ENCODE data around the gene FYB2.
"Not testable (repeated sequence)": the region's sequence is repeated elsewhere in the genome, so short reads cannot be mapped to it uniquely, and the experiment has no call there.

FYB2 gene

DNA sequence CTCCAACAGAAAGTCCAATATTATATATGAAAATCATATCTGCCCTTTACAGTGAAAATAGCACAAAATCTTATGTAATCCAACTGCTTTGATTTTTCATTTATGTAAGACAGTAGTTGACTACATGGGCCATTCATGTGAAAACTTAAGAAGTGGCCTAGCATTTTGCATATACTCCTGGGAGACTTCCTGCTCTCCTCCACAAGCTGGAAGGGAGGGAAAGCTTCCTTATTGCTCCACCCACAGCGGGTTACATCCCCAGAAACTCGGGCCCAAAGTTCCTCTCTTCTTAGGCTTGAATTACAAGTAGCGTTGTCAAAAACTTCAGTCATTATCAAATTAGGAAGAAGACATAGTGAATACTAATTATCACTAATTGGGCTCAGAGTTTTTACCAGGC, 29.2 kb downstream of the FYB2 start:
- no peak for DNase-seq (ENCODE audit: low read depth in 3 of 3)

DNA sequence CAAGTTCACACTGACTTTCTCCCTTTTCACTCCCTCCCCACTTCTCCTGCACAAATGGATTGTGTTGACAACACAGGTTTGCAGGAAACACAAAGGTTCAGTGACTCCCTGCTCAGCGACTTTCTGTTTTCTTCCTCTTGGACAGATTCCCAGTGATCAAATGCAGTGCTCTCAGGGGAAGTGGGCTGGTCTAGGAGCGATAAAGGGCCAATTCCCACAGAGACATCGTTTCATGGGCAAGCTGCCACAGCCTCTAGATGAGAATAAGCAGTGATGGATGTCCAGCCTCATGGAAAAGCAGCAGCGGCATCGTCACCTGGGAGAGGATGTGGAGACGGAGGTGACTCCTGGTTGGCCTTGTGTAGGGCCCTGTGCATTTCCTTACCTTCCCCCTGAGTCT, 30.6 kb downstream of the FYB2 start:
- DNase-seq (ENCODE audit: low read depth in 3 of 3) = no peak

DNA sequence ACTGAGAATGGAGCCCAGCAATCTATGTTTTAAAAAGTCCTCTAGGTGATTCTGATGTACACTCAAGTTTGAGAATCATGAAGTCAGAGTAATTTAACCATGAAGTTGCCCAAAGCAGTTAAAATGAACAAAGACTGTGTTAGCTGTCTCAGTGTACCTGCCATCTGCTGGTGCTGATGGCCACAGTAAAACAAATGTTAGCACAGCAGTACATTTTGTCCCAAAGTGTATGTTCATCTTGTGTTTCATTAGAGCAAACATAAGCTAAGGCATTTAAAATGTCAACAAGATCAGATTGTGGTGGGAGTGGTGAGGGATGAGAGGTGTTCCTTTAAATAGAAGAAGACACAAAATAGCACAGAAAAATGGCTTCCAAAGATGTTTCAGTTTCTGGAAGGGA, 31.1 kb downstream of the FYB2 start:
- no peak for DNase-seq (ENCODE audit: low read depth in 3 of 3)

DNA sequence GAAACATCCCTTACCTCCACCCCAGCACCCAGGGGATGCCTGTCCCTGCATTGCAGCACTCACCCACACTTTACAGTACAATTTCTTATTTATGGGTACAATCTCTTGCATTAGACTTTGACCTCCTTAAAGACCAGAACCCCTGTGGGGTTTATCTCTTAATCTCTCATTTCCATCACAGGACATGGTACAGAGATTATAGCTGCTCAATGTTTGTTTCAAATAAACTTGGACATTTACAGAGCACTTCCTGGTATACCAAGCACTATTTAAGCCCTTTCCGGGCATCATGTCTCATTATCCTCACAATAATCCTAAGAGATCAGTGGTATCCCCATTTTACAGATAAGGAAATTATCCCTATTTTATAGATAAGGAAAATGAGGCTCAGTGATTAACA, 31.9 kb downstream of the FYB2 start:
- DNase-seq (ENCODE audit: low read depth in 3 of 3) = no peak

DNA sequence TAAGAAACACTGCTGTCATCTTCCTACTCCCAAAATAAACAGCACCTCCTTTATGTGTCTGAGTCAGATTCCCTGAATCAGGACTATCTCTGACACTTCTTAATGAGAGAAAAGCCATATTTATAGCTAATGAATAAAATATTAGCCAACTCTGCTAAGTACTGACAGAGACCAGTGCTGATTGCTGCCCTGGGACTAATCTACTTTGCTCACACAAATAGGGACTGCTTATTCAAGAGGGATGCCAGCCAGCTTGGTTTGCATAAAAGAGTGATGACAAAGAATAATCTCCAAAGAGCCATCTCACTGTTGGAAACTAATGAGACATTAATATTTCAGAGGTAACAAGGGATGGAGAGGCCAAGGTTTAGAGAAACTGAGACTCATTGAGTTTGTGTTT, 36.4 kb downstream of the FYB2 start:
- DNase-seq (ENCODE audit: low read depth in 3 of 3) = no peak

DNA sequence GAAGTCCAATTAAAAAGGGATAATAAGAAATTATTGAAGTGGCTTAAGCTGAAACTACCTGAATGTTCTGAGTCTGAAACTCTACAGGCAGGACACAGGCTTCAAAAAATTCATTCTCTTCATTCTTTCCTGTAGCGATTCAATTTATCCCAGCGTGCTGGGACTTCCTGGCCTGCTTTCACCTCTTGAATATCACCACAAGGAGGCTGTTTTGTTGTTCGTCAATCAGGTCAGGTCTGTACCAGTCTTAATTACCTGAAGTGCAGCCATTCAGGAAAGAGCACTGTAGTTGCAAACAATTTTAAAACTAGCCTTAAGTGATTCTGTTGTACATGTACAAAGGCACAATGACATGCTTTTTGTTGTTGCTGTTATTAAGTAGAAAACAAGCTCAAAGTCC, 38.4 kb downstream of the FYB2 start:
- no peak for DNase-seq (ENCODE audit: low read depth in 3 of 3)

DNA sequence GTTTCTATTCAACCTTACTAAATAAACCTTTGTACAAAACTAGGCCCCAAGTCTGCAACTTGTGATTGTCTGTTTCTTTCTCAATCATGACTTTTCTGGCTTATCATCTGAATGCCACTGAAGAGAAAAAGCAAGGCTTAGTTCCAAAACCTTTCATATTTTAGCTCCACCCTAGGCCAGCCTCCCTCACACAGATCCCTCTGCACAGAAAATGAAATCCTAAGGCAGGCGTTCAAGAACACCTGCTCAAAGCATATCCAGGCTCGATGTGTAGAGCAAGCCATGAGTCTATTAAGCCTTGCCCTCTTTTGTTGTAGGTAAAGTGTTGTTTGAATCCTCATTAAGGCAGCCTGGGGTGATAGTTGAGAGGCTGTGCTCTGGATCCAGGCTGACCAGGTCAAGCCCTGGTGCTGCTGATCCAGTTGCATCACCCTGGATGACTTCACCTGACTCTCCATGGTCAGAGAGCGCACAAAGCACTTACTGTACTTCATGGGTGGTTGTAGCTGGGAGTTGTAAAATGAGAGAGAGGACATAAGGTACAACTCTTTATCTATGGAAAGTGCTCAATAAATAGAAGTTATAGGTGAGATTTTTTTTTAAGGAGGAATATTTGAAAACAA, 39.0 kb downstream of the FYB2 start:
- DNase-seq (ENCODE audit: low read depth in 3 of 3) = no peak

DNA sequence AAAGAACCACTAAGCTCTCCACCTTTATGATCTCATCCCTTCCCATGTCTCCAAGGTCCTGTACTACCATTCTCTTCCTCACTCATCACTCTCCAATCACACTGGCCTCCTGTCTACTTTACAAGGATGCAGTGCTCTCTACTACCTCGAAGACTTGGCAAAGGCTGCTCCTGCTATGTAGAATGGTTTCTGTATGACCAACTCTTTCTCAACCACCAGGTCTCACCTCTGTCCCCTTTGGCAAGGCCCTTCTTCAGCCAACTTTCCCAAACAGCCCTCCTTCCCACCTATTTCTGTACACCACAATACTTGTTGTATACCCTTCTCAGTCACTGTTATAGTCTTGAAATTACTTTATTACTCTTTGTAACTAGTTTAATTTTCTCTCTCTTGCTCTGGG, 41.2 kb downstream of the FYB2 start:
- no peak for DNase-seq (ENCODE audit: low read depth in 3 of 3)

DNA sequence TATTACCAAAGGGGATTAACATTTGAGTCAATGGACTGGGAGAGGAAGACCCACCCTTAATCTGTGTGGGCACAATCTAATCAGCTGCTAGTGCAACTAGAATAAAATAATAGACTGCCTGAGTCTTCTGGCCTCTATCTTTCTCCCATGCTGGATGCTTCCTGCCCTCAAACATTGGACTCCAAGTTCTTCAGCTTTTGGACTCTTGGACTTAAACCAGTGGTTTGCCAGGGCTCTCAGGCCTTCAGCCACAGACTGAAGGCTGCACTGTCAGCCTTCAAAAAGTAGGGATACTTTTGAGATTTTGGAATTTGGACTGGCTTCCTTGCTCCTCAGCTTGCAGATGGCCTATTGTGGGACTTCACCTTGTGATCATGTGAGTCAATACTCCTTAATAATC, 44.5 kb downstream of the FYB2 start:
- DNase-seq (ENCODE audit: low read depth in 3 of 3) = not testable (repeated sequence)

DNA sequence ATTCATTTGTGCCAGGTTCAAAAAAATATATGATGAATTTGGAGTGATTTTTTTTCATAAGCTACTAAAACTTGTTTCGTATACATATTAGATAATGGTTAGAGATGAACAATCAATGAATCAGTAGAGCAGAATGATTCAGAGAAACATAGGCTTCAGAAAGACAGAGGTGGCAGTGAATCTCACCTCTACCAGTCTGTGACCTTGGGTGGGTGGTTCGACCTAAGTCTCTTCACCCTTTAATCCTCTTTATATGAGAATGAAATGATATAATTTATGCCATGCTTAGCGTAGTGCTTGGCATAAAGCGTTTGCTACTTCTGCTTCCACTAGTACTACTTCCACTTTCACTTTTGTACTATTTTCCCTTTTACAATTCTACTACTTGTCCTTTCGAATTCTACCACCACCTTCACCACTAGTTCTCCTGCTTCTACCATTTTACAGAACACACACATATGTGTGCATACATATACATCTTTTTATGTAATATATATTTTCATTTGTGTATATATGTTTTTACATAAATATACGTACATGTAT, 45.1 kb downstream of the FYB2 start:
- no peak for DNase-seq (ENCODE audit: low read depth in 3 of 3)

DNA sequence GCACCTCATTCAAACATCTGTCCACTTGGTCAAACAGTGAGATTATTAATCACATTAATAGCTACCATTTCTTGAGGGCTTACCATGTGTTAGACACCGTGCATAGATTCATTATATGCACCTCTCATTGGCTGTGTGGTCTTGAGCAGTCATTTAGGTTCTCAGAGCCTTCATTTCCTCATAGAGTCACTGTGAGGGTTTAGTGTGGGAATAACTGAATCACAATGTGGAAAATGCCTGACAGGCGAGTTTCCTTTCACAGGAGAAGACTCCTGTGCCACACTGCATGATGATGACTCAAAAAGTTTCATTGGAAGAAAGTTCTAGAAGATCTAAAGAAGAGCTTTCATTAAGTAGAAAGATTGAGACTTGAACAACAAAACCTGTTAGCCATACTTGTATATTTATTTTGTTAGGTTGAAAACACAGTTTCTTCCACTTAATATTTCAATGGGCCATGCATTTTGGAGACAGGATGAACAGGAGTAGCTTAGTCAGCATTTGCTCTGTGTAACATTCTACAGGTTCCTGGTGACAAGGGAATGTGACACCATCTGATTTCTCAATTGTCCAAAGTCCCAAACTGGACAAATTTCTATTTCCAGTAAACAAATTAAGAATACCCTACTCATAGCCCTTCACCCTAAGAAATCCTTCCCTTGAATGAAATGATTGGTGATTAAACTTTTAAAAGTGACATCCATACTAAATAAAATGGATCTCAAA, 45.7 kb downstream of the FYB2 start:
- DNase-seq (ENCODE audit: low read depth in 3 of 3) = no peak

DNA sequence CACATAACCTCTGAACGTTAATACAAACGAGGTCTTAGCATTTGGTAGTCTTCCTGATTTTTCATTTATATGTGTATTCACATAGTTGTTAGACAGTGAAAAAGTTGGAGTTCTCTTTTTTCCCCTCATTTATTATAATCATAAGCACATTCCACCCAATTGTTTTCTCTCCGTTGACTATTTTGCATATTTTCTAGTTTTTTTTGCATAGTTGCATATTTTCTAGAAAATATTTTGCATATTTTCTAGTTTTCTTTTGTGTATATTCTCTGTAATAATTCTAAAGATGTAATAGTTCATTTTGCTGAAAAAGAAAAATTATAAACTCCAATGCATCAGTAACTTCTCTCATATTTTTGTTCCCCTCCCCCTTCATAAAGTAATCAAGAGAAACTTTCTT, 47.5 kb downstream of the FYB2 start:
- DNase-seq (ENCODE audit: low read depth in 3 of 3) = no peak

DNA sequence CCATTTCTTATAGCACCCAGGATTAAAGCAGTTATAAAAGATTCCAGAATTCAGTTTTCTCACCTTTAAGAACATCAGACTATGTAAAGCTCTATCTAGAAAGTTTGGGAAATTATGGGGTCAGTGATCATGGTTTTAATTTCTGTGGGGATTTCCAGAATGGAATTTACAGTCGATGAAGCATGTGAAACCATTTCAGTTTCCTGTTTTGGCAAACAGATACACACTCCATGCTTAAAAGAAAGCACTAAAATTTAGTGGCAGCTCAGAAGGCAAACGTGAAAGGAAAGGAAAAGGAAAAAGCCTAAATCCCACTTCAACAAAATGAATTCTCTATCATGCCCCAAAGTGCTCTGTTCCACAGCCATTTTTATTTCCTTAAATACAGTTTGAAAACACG, 60.4 kb downstream of the FYB2 start:
- no peak for DNase-seq (ENCODE audit: low read depth in 3 of 3)

DNA sequence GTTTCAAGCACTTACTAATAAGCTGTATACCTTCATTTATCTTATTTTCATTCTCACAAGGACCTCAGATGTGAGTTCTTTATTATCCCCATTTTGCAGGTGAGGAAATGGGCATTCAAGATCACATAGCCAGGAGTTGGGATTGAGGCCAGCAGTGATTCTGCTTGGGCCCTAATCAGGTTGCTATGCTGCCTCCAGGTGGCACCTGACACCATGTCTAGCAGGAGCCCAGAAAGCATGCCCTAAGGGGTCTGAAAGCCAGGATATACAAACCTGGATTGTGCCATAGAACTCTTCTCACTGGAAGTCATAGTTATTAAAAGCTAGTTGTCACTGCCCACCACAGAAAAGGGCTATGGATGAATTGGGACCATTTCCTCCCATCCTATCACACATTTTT, 61.1 kb downstream of the FYB2 start:
- no peak for DNase-seq (ENCODE audit: low read depth in 3 of 3)

DNA sequence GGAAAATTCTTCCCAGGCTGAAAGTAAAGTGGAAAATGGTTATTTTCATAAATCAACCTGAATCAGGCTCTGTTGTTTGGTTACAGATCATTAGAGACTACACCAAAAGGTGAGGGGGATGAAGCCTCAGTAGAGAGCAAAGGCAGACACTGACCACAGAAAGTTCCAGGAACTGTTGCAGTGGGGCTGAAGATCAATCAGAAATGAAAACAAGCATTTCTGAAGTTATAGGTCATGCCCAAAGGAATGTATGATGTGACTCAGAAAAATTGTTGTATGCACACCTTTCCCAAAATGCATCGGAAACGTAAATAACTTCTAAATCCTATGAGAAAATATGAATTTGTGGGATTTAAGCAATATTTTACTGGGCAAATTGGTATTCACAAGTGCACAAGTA, 63.3 kb downstream of the FYB2 start:
- no peak for DNase-seq (ENCODE audit: low read depth in 3 of 3)

DNA sequence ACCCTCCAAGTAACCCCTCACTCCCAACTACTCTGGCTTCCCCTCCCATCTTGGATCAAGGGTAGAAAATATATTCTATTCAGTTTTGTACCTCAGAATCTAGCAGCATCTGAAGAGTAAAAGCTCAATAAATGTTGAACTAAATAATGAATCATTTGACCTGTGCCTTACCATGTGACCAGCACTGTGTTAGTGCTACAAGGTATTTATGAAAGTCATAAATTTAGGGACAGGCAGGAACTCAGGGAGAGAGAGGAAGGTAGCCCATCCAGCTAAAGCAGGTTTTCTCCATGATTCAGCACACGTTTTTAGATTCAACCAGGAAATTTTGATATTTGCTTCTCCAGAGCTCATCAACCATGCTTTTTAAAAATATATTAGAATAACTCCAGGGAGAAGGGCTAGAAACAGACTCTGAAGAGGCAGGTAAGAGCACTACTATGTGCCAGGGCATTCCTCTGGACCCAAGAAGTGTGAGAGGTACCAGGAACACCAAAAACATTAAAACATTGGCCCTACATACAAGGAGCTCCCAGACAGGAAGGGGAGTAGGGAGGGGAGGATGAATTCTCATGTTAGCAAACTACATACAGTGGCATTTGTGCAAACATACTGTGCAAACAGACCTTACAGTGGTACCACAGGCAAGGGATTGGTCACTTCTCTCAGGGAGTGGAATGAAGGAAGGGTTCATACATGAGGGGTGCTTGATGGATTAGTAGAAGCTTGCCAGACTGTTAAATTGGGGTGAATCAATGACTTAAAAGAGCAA, 64.3 kb downstream of the FYB2 start:
- no peak for DNase-seq (ENCODE audit: low read depth in 3 of 3)

DNA sequence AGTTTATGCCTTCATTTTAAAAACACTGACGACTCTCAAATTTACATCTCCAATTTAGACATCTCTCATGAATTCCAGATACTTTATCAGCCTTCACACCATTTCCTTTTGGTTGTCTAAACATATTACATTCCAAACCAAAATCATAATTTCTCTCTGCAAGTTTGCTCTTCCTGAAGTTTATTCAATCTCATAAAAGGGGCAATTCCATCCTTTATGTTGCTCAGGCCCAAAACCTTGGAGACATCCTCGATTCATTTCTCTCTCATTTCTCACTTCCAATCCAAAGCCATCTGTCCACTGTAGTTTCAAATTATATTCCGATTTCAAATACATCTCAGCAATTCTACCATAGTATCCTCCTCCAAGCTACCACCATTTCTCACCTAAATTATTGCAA, 74.0 kb downstream of the FYB2 start:
- DNase-seq (ENCODE audit: low read depth in 3 of 3) = no peak

DNA sequence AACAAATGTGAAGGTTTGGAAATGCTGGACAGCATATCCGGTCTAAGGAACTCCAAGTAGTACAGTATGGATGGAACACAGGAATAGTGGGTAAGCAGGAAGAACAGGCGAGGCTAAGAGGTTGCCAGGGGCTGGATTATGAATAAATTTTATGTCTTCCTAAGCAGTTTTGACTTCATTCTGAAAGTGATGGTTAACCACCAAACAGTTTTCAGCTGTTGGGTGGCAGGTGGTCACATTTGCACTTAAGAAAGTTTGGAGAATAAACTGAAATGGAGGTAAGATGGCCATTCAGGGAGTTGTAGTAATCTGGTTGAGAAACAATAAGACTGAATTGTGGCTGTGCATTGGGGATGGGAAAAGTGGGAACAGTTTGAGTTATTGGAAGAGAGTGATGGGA, 90.2 kb downstream of the FYB2 start:
- DNase-seq (ENCODE audit: low read depth in 3 of 3) = no peak

DNA sequence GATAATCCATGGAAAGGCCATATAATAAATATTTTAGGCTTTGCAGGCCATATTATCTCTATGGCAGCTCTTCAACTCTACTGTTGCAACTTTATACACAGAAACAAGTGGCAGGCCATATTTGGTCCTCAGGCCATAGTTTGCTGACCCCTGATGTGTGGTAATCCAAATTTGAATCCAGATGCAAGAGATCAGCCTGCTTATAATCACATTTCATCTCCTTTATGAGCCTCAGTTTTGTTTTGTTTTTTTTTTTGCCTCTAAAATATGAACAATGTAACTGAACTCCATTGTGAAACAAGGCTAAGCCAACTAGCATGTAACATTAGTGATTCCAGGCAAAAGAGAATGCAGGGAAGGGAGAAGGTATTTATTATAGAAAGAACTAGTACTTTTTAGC, 92.5 kb downstream of the FYB2 start:
- no peak for DNase-seq (ENCODE audit: low read depth in 3 of 3)

DNA sequence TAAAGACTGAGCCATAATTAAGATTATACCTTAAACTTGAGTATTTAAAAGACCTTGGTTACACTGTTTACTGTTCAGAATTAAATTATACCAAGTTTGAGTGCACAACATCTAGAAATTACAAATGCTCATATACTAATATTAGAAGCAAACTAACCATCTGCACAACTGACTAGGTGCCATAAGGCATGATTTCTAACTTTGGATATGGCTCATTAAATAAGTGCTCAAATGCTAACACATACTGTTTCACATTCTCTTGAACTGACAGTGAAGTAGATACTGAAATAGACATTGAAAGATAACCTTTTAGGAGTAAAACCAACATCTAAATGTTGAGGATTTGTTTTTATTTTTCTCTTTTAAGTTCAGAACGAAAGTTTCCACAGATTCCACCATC, 100.0 kb downstream of the FYB2 start:
- no peak for DNase-seq (ENCODE audit: low read depth in 3 of 3)

DNA sequence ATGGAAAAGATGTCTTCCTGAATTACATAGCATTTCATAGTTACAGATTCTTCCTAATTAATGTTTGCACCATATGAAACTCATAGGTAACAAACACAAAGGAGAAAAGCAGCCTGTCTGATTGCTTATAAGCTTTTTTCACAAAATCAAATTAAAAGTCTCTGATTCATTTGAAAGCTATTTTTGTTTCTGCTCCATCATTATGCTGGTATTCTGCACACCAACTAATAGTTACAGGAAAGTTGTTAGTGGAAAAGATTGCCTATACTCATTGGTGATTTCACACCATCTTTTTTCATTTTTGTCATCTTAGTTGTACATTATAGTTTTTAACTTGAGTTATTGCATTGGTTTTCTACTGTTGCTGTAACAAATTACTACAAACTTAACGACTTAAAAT, 104.0 kb downstream of the FYB2 start:
- DNase-seq (ENCODE audit: low read depth in 3 of 3) = no peak

DNA sequence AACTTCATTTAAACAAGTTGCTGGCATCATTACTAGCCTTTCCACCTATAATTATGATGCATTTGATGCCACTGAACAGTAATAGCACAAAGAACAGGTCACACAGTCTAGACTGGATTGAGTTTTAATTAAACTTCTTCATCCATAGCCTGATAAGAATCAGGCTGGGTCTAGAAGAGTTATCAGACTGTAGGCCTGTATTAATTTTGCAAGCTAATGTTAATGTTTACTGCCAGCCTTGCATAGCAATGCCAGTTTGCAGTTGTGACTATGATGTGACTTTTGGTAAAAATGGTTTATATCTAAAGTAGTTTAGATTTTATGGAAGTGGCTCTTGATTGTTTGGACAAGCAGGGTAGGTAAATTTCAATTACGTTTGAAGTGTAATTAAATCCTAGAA, 106.1 kb downstream of the FYB2 start:
- DNase-seq (ENCODE audit: low read depth in 3 of 3) = no peak

DNA sequence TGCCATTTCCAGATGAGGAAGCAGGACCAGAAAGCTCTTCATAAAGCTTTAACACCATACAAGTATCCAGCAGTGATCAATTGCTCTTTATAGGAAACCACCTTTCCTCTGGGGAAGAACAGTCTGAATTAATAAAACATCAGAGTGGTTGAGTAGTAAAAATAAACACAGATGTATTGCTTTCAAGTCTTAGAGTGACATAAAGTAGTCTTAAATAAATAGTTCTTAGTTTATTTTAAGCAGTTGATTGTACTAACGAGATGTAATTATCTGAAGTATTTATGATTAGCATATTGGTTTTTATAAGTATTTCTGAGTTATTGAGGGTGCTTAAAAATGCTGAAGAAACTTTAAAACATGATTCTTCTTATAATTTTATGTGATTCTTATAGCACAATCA, 107.1 kb downstream of the FYB2 start:
- DNase-seq (ENCODE audit: low read depth in 3 of 3) = no peak
